ENCODE results near the gene RNF224. TPM values are rescaled to one million over a fixed set of nuclear protein-coding genes. Genes with fewer than 3 reads are reported as not detected.

Gene RNF224
- polyA plus RNA-seq, 1 experiment: not detected

DNA sequence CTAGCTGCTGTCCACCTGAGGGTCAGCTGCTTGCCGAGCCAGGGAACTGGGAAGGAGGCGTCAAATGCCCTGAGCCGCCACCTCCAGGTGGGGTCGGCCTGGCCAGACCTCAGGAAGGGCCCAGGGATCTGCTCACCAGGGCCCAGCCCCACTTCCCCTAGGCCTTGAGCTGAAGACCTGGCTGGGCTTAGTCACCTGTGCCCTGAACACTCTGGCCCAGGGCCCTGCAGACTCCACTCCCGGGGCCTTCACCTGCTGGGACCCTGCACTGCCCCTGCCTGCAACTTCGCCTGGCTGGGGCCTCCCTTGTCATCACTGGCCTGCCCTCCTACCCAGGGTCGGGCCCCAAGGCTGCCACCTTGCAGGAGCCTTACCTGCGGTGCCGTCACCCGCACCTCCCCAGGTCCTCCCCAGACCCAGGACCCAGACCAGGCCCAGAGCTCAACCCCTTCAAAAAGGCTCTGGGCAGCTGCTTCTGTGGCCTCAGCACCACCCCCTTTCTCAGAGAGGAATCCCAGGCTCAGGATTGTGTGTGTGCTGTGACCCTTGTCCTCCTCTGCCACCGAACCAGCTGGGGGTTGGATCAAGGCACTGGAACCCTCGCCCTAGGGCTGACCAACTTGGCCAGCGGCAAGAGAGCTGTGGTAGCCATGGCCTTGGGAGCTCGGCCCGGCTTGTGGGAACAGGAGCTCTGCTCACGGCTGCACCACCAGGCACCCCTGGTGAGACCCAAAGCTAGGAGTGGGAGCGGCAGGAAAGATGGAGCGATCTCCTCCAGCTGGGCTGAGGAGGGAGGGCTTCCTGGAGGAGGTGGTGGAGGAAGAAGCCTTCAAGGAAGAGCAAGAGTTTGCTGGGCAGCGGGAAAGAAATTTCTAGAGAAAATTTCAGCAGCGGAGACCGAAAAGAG is 26.7 kb downstream of the RNF224 start:
- Histone ChIP-seq H3K4me3 (ENCODE audit: low read depth, low read length) (peak overlapping the region; percentile 99), H3K36me3 (ENCODE audit: control insufficient read depth, insufficient read depth, low read length) (peaks cover 3% of the 10 kb centered on the region), H3K27me3 (ENCODE audit: control insufficient read depth, insufficient read depth, low read length) (no peaks in the 10 kb centered on the region; the same call in 1 of the 2 replicates)
- TF ChIP-seq, protein P1, sequence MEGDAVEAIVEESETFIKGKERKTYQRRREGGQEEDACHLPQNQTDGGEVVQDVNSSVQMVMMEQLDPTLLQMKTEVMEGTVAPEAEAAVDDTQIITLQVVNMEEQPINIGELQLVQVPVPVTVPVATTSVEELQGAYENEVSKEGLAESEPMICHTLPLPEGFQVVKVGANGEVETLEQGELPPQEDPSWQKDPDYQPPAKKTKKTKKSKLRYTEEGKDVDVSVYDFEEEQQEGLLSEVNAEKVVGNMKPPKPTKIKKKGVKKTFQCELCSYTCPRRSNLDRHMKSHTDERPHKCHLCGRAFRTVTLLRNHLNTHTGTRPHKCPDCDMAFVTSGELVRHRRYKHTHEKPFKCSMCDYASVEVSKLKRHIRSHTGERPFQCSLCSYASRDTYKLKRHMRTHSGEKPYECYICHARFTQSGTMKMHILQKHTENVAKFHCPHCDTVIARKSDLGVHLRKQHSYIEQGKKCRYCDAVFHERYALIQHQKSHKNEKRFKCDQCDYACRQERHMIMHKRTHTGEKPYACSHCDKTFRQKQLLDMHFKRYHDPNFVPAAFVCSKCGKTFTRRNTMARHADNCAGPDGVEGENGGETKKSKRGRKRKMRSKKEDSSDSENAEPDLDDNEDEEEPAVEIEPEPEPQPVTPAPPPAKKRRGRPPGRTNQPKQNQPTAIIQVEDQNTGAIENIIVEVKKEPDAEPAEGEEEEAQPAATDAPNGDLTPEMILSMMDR (IDR thresholded peaks at IDR 0.05; ENCODE audit: insufficient read depth, low read depth, low read length): no peak
- no peak for DNase-seq (ENCODE audit: low read depth)
- ChIA-PET CTCF (interaction anchor here (0.6 to 1.9 kb wide), 11 partner anchors 10 to 225 kb away, joined by 3 to 10 read pairs (median 3); partner anchors contain the start of genes TOR4A and TUBB4B), POLR2A (interaction anchor here (1.1 kb wide), 1 partner anchor 11 kb away, joined by 4 read pairs; no protein-coding TSS in a partner anchor)

DNA sequence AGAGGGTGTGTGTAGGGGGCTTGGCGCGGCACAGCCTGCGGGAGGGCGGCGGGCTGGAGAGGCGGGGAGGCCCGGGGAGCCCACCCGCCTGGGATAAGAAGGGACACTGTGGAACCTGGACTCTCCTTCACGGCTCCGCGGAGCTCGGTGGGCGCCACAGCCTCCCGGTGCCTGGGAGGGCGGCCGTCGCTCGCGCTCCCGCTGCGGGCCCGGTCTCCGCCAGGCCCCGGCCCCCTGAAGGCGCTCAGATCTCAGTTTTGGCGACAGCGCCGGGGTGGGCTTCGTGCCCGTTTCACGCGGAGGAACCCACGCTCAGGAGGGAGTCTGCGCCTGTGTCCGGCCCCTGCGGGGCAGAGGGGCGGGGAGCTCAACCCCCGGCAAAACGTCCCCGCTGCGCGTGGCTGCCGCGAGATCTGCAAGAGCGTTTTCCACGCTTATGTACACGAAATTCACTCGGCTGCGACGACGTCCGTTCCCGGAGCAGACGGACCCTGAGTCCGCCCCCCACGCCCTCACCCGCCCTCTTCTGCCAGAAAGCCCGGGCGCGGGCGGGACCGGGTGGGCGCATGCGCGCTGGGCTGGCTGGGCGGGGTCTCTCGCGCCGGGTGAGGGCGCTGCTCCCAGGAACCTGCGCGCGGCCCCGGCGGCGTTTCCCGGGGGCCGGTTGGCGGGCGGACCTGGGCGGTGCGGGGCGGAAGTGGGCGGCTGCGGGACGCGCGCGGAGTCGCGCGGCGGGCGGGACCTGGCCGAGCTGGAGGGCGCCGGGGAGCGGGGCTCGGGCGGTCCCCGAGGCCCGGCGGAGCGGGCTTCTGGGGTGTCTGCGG is 27.5 kb downstream of the RNF224 start, which contains the start of gene NELFB:
NELFB (plus strand) TSS at position 704 of the 824 bp plus-strand sequence.
- ChIA-PET CTCF (interaction anchor here (0.6 to 1.9 kb wide), 7 partner anchors 12 to 178 kb away, joined by 3 to 10 read pairs (median 3); partner anchors contain the start of gene TOR4A), POLR2A (interaction anchor here (0.8 to 1.1 kb wide), 2 partner anchors 11 to 12 kb away, joined by 3 to 4 read pairs; no protein-coding TSS in a partner anchor)
- TF ChIP-seq, protein P1 (IDR thresholded peaks at IDR 0.05; ENCODE audit: insufficient read depth, low read depth, low read length): no peak
- Histone ChIP-seq H3K27me3 (ENCODE audit: control insufficient read depth, insufficient read depth, low read length) (no peaks in the 10 kb centered on the region), H3K4me3 (ENCODE audit: low read depth, low read length) (peak within 1 kb of the TSS; percentile 99), H3K36me3 (ENCODE audit: control insufficient read depth, insufficient read depth, low read length) (peaks cover 5% of the 10 kb centered on the region)
- DNase-seq (ENCODE audit: low read depth): no peak

DNA sequence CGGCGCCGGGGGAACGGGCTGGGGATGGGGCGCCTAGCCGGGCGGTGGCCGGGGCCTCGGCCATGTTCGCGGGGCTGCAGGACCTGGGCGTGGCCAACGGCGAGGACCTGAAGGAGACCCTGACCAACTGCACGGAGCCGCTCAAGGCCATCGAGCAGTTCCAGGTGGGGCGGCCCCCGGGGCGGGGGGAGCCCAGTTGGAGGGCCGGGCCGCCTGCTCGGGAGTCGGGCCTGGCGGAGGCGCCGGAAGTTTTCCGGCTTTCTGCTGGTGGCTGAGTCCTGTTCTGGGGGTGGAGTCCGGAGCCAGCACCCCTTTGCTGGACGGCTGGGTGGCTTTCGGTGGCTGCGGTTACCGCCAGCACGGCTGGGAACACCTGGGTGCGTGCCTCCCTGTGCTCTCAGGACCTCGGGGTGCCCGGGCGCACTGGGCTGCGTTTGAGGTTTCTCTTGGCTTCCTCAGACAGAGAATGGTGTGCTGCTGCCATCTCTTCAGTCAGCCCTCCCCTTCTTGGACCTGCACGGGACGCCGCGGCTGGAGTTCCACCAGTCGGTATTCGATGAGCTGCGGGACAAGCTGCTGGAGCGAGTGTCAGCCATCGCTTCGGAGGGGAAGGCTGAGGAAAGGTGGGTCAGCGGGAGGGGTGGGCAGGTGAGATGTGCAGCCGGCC is 28.3 kb downstream of the RNF224 start:
- DNase-seq (ENCODE audit: low read depth): no peak
- peak overlapping the region; percentile 99 for H3K4me3 ChIP-seq (ENCODE audit: low read depth, low read length)
- no peaks in the 10 kb centered on the region for H3K27me3 ChIP-seq (ENCODE audit: control insufficient read depth, insufficient read depth, low read length)
- ChIA-PET CTCF (interaction anchor here (0.7 to 1.7 kb wide), 2 partner anchors 13 to 22 kb away, joined by 3 to 4 read pairs; partner anchors contain the start of gene TOR4A), POLR2A (interaction anchor here (0.6 to 0.8 kb wide), 2 partner anchors 11 to 29 kb away, joined by 3 read pairs; no protein-coding TSS in a partner anchor)
- TF ChIP-seq, protein P1 (IDR thresholded peaks at IDR 0.05; ENCODE audit: insufficient read depth, low read depth, low read length): no peak
- peaks cover 5% of the 10 kb centered on the region for H3K36me3 ChIP-seq (ENCODE audit: control insufficient read depth, insufficient read depth, low read length)

DNA sequence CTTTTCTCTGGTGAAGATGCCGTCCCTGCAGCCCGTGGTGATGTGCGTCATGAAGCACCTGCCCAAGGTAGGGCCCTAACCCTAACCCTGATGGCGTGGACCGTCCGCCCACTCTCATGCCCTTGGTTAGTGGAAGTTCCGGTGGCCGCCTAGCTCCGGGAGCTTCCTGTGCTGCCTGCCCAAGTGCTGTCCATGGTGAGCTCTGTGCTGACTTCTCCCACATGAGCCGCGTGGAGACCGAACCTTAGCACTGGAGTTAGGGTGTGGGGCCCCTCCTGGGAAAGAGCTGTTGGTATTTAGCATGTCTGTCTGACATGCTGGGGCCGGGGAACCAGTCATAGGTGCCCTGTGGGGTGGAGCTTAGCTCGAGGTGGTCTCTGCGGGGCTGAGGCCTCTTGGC is 29.1 kb downstream of the RNF224 start:
- Histone ChIP-seq H3K36me3 (ENCODE audit: control insufficient read depth, insufficient read depth, low read length) (peaks cover 5% of the 10 kb centered on the region), H3K27me3 (ENCODE audit: control insufficient read depth, insufficient read depth, low read length) (no peaks in the 10 kb centered on the region), H3K4me3 (ENCODE audit: low read depth, low read length) (peak overlapping the region; percentile 99)
- no peak for DNase-seq (ENCODE audit: low read depth)
- POLR2A ChIA-PET: interaction anchor here (0.6 kb wide), 1 partner anchor 30 kb away, joined by 3 read pairs; no protein-coding TSS in a partner anchor
- CTCF ChIA-PET: interaction anchor here (1.1 kb wide), 1 partner anchor 19 kb away, joined by 5 read pairs; no protein-coding TSS in a partner anchor
- TF ChIP-seq, protein P1 (IDR thresholded peaks at IDR 0.05; ENCODE audit: insufficient read depth, low read depth, low read length): no peak

Measured in BJ (cell line).